Muscle of leg (tissue), 11 donors: ENCODE results near the gene MAP4. TPM values are rescaled to one million over a fixed set of nuclear protein-coding genes. Genes with fewer than 3 reads are reported as not detected.

Experiments
- DNase-seq: peaks from one replicate; pipeline ENCODE4 v3.0.0; 2013
- H3K27ac ChIP-seq: one replicate; pipeline ENCODE4 v1.5.1; 2013; ENCODE audit warnings: mild to moderate bottlenecking, low read length, control low read depth
- H3K27me3 ChIP-seq: one replicate; pipeline ENCODE4 v1.6.1; 2013; ENCODE audit warnings: low read length; ENCODE audit not compliant: control insufficient read depth, insufficient read depth
- H3K36me3 ChIP-seq: one replicate; pipeline ENCODE4 v1.6.1; 2013; ENCODE audit warnings: low read length; ENCODE audit not compliant: control insufficient read depth, insufficient read depth
- H3K4me1 ChIP-seq: one replicate; pipeline ENCODE4 v1.6.1; 2013; ENCODE audit warnings: low read length; ENCODE audit not compliant: control insufficient read depth, insufficient read depth
- H3K4me3 ChIP-seq: one replicate; pipeline ENCODE4 v1.5.1; 2013; ENCODE audit warnings: low read length, control low read depth
- H3K9me3 ChIP-seq: replicated peaks from 2 replicates; pipeline ENCODE4 v1.6.1; 2013; ENCODE audit warnings: low read depth, low read length; ENCODE audit not compliant: control insufficient read depth
- WGBS: methylation state at CpG from one replicate; pipeline ENCODE4 v1.1.5; 2013; ENCODE audit warnings: missing lambda C conversion rate; ENCODE audit not compliant: insufficient coverage; 5-methylcytosine and 5-hydroxymethylcytosine counted together
- polyA plus RNA-seq, 8 donors: library from polyadenylated mRNA; unstranded; fragments of 120-200 nt; gene quantifications; one replicate each; pipeline versions ENCODE4 v1.2.1 to v1.2.3, GENCODE V29; 2013; ENCODE audit warnings: inconsistent platforms in 1 of 8, low replicate concordance in 1 of 8; ENCODE audit not compliant: insufficient read length in 8 of 8, insufficient read depth in 1 of 8
- total RNA-seq: library from RNA; stranded (reverse); fragments of 120-200 nt; gene quantifications from one replicate; pipeline ENCODE4 v1.2.4, GENCODE V29; 2013

Gene MAP4
- total and polyA plus RNA-seq, 9 donors: 189 to 352 (median 303) TPM

DNA sequence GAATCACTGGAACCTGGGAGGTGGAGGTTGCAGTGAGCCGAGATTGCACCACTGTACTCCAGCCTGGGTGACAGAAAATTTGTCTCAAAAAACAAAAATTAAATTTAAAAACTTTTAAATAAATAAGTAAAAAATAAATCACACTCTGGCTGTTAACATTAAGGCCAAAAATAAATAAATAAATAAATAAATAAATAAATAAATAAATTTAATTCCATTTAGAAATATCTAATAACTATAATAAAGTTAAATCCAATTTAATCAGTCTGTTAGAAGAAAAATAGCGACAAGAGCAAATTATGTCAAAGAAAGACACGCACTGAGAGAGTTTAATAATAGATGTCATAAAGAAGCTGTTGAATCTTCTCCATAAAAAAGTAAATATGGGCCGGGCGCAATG is 13.4 kb downstream of the MAP4 start:
- no peak for DNase-seq
- Histone ChIP-seq H3K4me1 (peaks cover 2% of the 10 kb centered on the region), H3K27me3 (no peaks in the 10 kb centered on the region), H3K27ac (no peak overlapping the region), H3K36me3 (peaks cover 3% of the 10 kb centered on the region), H3K9me3 (no peaks in the 10 kb centered on the region), H3K4me3 (no peak overlapping the region)
- WGBS: no CpG with 5 or more reads among the region's 5 CpGs

GRCh38 chr3:48001991-48002390 is 14.2 kb downstream of the MAP4 start:
- Histone ChIP-seq H3K4me3 (no peak overlapping the region), H3K27me3 (no peaks in the 10 kb centered on the region), H3K36me3 (peaks cover 3% of the 10 kb centered on the region), H3K9me3 (no peaks in the 10 kb centered on the region), H3K4me1 (peaks cover 2% of the 10 kb centered on the region), H3K27ac (no peak overlapping the region)
- WGBS: no CpG with 5 or more reads among the region's 4 CpGs
- no peak for DNase-seq

DNA sequence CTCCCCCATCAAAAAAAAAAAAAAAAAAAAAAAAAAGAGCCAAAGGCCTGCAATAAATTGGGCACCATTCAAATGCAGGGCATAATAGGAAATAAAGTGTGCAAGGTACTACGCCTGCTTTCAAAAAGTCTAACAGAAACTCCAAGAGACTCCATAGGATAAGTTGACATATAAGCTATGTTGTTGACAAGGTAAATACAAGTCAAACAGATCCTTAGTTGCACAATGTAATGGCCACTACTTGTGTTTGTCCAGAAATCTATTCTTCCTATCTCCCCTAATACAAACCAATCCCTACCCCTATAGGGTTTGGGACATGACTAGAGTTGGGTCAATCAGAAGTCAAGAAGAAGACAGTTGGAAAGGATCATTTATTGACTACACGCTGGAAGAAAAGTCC is 16.0 kb downstream of the MAP4 start:
- Histone ChIP-seq H3K4me1 (peaks cover 2% of the 10 kb centered on the region), H3K4me3 (no peak overlapping the region), H3K36me3 (peaks cover 11% of the 10 kb centered on the region), H3K9me3 (no peaks in the 10 kb centered on the region), H3K27me3 (no peaks in the 10 kb centered on the region), H3K27ac (no peak overlapping the region)
- no CpG with 5 or more reads among the region's 2 CpGs for WGBS
- no peak for DNase-seq

- Histone ChIP-seq H3K27me3 (no peaks in the 10 kb centered on the region), H3K9me3 (no peaks in the 10 kb centered on the region), H3K4me1 (peaks cover 2% of the 10 kb centered on the region), H3K36me3 (peaks cover 16% of the 10 kb centered on the region), H3K4me3 (no peak overlapping the region), H3K27ac (no peak overlapping the region)
- no CpG with 5 or more reads among the region's 2 CpGs for WGBS
- DNase-seq: no peak
These were observed 19.8 kb downstream of the MAP4 start for GRCh38 chr3:47996440-47996839.

GRCh38 chr3:47994180-47994579 is 22.0 kb downstream of the MAP4 start:
- no peak overlapping the region for H3K4me3 ChIP-seq
- peaks cover 22% of the 10 kb centered on the region for H3K36me3 ChIP-seq
- no peaks in the 10 kb centered on the region for H3K27me3 ChIP-seq
- no peaks in the 10 kb centered on the region for H3K9me3 ChIP-seq
- DNase-seq: no peak
- H3K27ac ChIP-seq: no peak overlapping the region
- H3K4me1 ChIP-seq: peaks cover 6% of the 10 kb centered on the region
- WGBS: no CpG with 5 or more reads among the region's 3 CpGs

- Histone ChIP-seq H3K4me3 (no peak overlapping the region), H3K27ac (no peak overlapping the region), H3K27me3 (no peaks in the 10 kb centered on the region), H3K9me3 (no peaks in the 10 kb centered on the region), H3K4me1 (peaks cover 4% of the 10 kb centered on the region), H3K36me3 (peaks cover 25% of the 10 kb centered on the region)
- DNase-seq: no peak
- 95% methylated on average over 7 of the region's 11 CpGs for WGBS
These were observed 24.9 kb downstream of the MAP4 start for GRCh38 chr3:47991341-47991740.

DNA sequence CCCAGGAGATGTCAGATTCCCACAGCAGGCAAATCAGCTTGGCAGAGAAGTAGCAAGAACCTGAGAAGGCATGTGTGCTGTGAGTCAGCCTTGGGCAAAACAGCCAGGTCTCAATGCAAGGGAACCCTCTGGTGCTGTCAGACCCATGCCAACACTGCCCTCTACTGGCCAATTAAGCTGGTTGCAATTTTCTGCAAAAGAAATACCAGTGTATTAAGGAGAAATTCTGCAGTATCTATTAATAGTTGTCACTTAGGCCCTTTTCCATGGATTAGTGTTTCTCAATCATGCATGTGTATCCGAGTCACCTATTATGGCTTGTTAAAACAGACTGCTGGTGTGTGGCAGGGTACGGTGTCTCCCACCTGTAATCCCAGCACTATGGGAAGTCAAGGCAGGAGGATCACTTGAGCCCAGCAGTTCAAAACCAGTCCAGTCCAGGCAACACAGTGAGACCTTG is 26.2 kb downstream of the MAP4 start:
- WGBS: 80% methylated on average over 1 of the region's 2 CpGs

DNA sequence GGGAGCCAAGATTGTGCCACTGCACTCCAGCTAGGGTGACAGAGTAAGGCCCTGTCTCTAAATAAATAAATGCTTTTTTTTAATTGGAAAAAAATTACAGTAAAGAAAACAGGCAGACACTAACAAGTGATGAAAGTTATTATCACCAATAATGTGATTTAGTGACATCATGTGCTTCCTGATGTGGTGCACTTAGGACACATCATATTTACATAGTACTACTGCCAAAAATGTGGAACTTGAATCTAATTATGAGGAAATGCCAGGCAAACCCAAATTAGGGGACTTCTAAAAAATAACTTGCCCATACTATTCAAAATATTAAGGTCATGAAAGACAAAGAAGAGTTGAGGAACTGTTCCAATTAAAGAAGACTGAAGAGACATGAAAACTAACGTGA is 30.8 kb downstream of the MAP4 start:
- Histone ChIP-seq H3K27me3 (no peaks in the 10 kb centered on the region), H3K4me1 (peaks cover 4% of the 10 kb centered on the region), H3K27ac (no peak overlapping the region), H3K36me3 (peaks cover 14% of the 10 kb centered on the region), H3K4me3 (no peak overlapping the region), H3K9me3 (no peaks in the 10 kb centered on the region)
- DNase-seq: no peak
- WGBS: no CpG with 5 or more reads among the region's 1 CpG

More for the DNA sequence above, 26.2 kb downstream of the MAP4 start:
- Histone ChIP-seq H3K27me3 (no peaks in the 10 kb centered on the region), H3K4me1 (peaks cover 4% of the 10 kb centered on the region), H3K36me3 (peaks cover 19% of the 10 kb centered on the region), H3K4me3 (no peak overlapping the region), H3K27ac (no peak overlapping the region), H3K9me3 (no peaks in the 10 kb centered on the region)
- peak; percentile 90 for DNase-seq

DNA sequence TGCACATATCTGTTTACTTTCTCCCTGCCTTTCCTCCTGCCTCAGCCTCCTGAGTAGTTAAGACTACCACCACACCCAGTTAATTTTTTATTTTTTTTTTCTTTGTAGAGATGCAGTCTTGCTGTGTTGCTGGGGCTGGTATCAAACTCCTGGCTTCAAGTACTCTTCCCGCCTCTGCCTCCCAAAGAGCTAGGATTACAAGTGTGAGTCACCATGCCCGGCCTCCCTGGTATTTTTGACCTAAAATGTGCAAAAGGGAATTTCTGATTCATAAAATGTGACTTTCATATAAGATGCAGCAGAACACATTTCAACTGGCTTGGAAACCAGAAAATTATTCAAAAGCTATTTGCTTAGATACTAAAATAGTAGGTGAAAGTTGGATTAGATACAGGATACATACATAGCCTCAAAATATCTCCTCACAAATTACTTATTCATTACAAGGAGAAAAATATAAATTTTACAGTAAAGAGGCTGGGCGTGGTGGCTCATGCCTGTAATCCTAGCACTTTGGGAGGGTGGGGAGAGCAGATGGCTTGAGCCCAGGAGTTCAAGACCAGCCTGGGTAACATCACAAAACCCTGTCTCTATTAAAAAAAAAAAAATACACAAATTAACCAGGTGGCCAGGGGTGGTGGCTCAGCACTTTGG is 32.0 kb downstream of the MAP4 start:
- Histone ChIP-seq H3K4me1 (no peaks in the 10 kb centered on the region), H3K9me3 (no peaks in the 10 kb centered on the region), H3K4me3 (no peak overlapping the region), H3K27ac (no peak overlapping the region), H3K36me3 (peaks cover 11% of the 10 kb centered on the region), H3K27me3 (no peaks in the 10 kb centered on the region)
- peak; percentile 23 for DNase-seq
- whole genome bisulfite sequencing: no CpG with 5 or more reads among the region's 3 CpGs

GRCh38 chr3:47980795-47981194 is 35.4 kb downstream of the MAP4 start:
- no peak for DNase-seq
- H3K9me3 ChIP-seq: no peaks in the 10 kb centered on the region

GRCh38 chr3:47979070-47979469 is 37.1 kb downstream of the MAP4 start:
- no peak overlapping the region for H3K4me3 ChIP-seq
- WGBS: no CpG with 5 or more reads among the region's 1 CpG
- DNase-seq: no peak

More at GRCh38 chr3:47980795-47981194, 35.4 kb downstream of the MAP4 start:
- no peak overlapping the region for H3K4me3 ChIP-seq
- no peak overlapping the region for H3K27ac ChIP-seq
- H3K4me1 ChIP-seq: no peaks in the 10 kb centered on the region
- no CpG with 5 or more reads among the region's 2 CpGs for WGBS
- H3K36me3 ChIP-seq: peaks cover 18% of the 10 kb centered on the region
- H3K27me3 ChIP-seq: no peaks in the 10 kb centered on the region

More at GRCh38 chr3:47979070-47979469, 37.1 kb downstream of the MAP4 start:
- H3K36me3 ChIP-seq: peaks cover 18% of the 10 kb centered on the region
- no peaks in the 10 kb centered on the region for H3K4me1 ChIP-seq
- no peaks in the 10 kb centered on the region for H3K27me3 ChIP-seq
- H3K9me3 ChIP-seq: no peaks in the 10 kb centered on the region
- H3K27ac ChIP-seq: no peak overlapping the region
